Liver (tissue), 9 donors: ENCODE measurements around the gene SMIM21. TPM values are rescaled to one million over a fixed set of nuclear protein-coding genes. Genes with fewer than 3 reads are reported as not detected.

Experiments
- DNase-seq: peaks from one replicate; pipeline ENCODE4 v3.0.0-alpha.2; 2017; ENCODE audit warnings: low spot score
- H3K27ac ChIP-seq, 2 donors: one replicate each; pipeline ENCODE4 v1.7.0; 2013; ENCODE audit warnings: inconsistent platforms in 2 of 2, low read length in 2 of 2, control low read depth in 1 of 2, low read depth in 1 of 2, mild to moderate bottlenecking in 1 of 2
- H3K27me3 ChIP-seq, 4 donors: one replicate each; pipeline versions ENCODE4 v1.6.1 to v1.7.0; 2013; ENCODE audit warnings: low read length in 3 of 4, inconsistent platforms in 1 of 4, mild to moderate bottlenecking in 1 of 4, moderate library complexity in 1 of 4; ENCODE audit not compliant: control insufficient read depth in 4 of 4, insufficient read depth in 4 of 4
- H3K36me3 ChIP-seq, 4 donors: one replicate each; pipeline versions ENCODE4 v1.6.1 to v1.7.0; 2013; ENCODE audit warnings: low read length in 3 of 4, mild to moderate bottlenecking in 3 of 4, low read depth in 1 of 4, moderate library complexity in 1 of 4; ENCODE audit not compliant: control insufficient read depth in 4 of 4, insufficient read depth in 3 of 4
- H3K4me1 ChIP-seq, 4 donors: one replicate each; pipeline versions ENCODE4 v1.6.1 to v1.7.0; 2013; ENCODE audit warnings: low read length in 3 of 4, mild to moderate bottlenecking in 3 of 4, moderate library complexity in 1 of 4; ENCODE audit not compliant: control insufficient read depth in 4 of 4, insufficient read depth in 4 of 4
- H3K4me3 ChIP-seq, 3 donors: one replicate each; pipeline versions ENCODE4 v1.6.1 to v1.7.0; 2013; ENCODE audit warnings: low read length in 3 of 3, control low read depth in 1 of 3, low read depth in 1 of 3, mild to moderate bottlenecking in 1 of 3
- H3K9ac ChIP-seq, 2 donors: one replicate each; pipeline ENCODE4 v1.7.0; 2013; ENCODE audit warnings: low read length in 2 of 2, mild to moderate bottlenecking in 2 of 2, moderate library complexity in 2 of 2, control low read depth in 1 of 2, low read depth in 1 of 2
- H3K9me3 ChIP-seq, 4 donors: one replicate each; pipeline versions ENCODE4 v1.6.1 to v1.7.0; 2013; ENCODE audit warnings: low read length in 3 of 4; ENCODE audit not compliant: control insufficient read depth in 4 of 4
- CTCF ChIP-seq: fragments of 150-350 bp; IDR thresholded peaks from 2 replicates; pipeline ENCODE4 v1.5.1; 2017; ENCODE audit warnings: improper control_type of control experiment, low read depth, low read length; ENCODE audit not compliant: missing input control
- EGR1 ChIP-seq, 2 donors: IDR thresholded peaks; 2 replicates each; pipeline ENCODE4 v1.6.1; 2016 to 2018; ENCODE audit warnings: antibody characterized with exemption in 2 of 2, low read depth in 2 of 2
- FOXA1 ChIP-seq: IDR thresholded peaks from 2 replicates; pipeline ENCODE4 v1.6.1; 2016; ENCODE audit warnings: antibody characterized with exemption
- GABPA ChIP-seq, 2 donors: IDR thresholded peaks in 1 of 2; conservative IDR thresholded peaks in 1 of 2; 2 replicates each; pipeline ENCODE4 v1.6.1; 2016; ENCODE audit warnings: antibody characterized with exemption in 2 of 2, mild to moderate bottlenecking in 1 of 2, moderate library complexity in 1 of 2
- HNF4A ChIP-seq, 2 donors: conservative IDR thresholded peaks; 2 replicates each; pipeline ENCODE4 v1.6.1; 2016; ENCODE audit warnings: antibody characterized with exemption in 2 of 2, mild to moderate bottlenecking in 2 of 2
- NR2F2 ChIP-seq: IDR thresholded peaks from 2 replicates; pipeline ENCODE4 v1.6.1; 2016; ENCODE audit warnings: antibody characterized with exemption
- RAD21 ChIP-seq, 2 donors: IDR thresholded peaks; 2 replicates each; pipeline ENCODE4 v1.6.1; 2016; ENCODE audit warnings: antibody characterized with exemption in 2 of 2, mild to moderate bottlenecking in 2 of 2
- RXRA ChIP-seq, 2 donors: IDR thresholded peaks; 2 replicates each; pipeline ENCODE4 v1.6.1; 2017 to 2018; ENCODE audit warnings: antibody characterized with exemption in 2 of 2, mild to moderate bottlenecking in 1 of 2
- SP1 ChIP-seq: IDR thresholded peaks from 2 replicates; pipeline ENCODE4 v1.6.1; 2018; ENCODE audit warnings: antibody characterized with exemption, mild to moderate bottlenecking
- TAF1 ChIP-seq: conservative IDR thresholded peaks from 2 replicates; pipeline ENCODE4 v1.6.1; 2016; ENCODE audit warnings: antibody characterized with exemption, mild to moderate bottlenecking
- YY1 ChIP-seq: IDR thresholded peaks from 2 replicates; pipeline ENCODE4 v1.6.1; 2016; ENCODE audit warnings: antibody characterized with exemption, mild to moderate bottlenecking
- ZBTB33 ChIP-seq: IDR thresholded peaks from 2 replicates; pipeline ENCODE4 v1.6.1; 2016; ENCODE audit warnings: antibody characterized with exemption
- whole genome bisulfite sequencing: extraction: QIAGEN DNeasy Blood & Tissue Kit; methylation state at CpG from one replicate; pipeline ENCODE4 v1.1.7; 2013; 5-methylcytosine and 5-hydroxymethylcytosine counted together
- polyA plus RNA-seq, 2 donors: library from polyadenylated mRNA; stranded (reverse) in 1 of 2; unstranded in 1 of 2; fragments of 200-250 nt in 1 of 2; fragments of >200 nt in 1 of 2; fragmentation: Nextera tagmentation in 1 of 2; extraction: Ambion mirVana in 1 of 2; gene quantifications; one replicate each; pipeline versions ENCODE4 v1.2.1 to v1.2.3, GENCODE V29; 2013 to 2015
- total RNA-seq, 2 donors: library from RNA; depleted of rRNA; stranded (reverse); fragments of >200 nt; gene quantifications; one replicate each; pipeline ENCODE4 v1.2.3, GENCODE V29; 2014
- TF ChIP-seq, protein P1 (sequence below): IDR thresholded peaks from 2 replicates; pipeline ENCODE4 v1.6.1; 2016; ENCODE audit warnings: antibody characterized with exemption, mild to moderate bottlenecking
- donor health status: healthy.
- donor health status: healthy.
- donor health status: healthy.
- donor health status: healthy.
- donor health status: healthy.

SMIM21 gene
- total and polyA plus RNA-seq, 4 donors: not detected

GRCh38 chr18:75395137-75395536, 32.4 kb downstream of the SMIM21 start:
- Histone ChIP-seq H3K4me1 (no peaks in the 10 kb centered on the region), H3K36me3 (no peaks in the 10 kb centered on the region), H3K9ac (no peak overlapping the region), H3K27ac (no peak overlapping the region), H3K27me3 (peaks cover 0 to under 1% (median 0%) of the 10 kb centered on the region in 4 donors), H3K4me3 (no peak overlapping the region), H3K9me3 (no peaks in the 10 kb centered on the region)
- 78% methylated on average over 7 of the region's 7 CpGs for WGBS
- TF ChIP-seq FOXA1 (no peak), TAF1 (no peak), EGR1 (IDR thresholded peaks at IDR 0.05; ENCODE audit: low read depth in 2 of 2) (no peak), ZBTB33 (no peak), GABPA (IDR thresholded peaks at IDR 0.05 in 1 of 2, conservative IDR thresholded peaks at IDR 0.05 in 1 of 2) (no peak), SP1 (no peak), RAD21 (IDR thresholded peaks at IDR 0.05) (no peak)
- TF ChIP-seq, protein P1, sequence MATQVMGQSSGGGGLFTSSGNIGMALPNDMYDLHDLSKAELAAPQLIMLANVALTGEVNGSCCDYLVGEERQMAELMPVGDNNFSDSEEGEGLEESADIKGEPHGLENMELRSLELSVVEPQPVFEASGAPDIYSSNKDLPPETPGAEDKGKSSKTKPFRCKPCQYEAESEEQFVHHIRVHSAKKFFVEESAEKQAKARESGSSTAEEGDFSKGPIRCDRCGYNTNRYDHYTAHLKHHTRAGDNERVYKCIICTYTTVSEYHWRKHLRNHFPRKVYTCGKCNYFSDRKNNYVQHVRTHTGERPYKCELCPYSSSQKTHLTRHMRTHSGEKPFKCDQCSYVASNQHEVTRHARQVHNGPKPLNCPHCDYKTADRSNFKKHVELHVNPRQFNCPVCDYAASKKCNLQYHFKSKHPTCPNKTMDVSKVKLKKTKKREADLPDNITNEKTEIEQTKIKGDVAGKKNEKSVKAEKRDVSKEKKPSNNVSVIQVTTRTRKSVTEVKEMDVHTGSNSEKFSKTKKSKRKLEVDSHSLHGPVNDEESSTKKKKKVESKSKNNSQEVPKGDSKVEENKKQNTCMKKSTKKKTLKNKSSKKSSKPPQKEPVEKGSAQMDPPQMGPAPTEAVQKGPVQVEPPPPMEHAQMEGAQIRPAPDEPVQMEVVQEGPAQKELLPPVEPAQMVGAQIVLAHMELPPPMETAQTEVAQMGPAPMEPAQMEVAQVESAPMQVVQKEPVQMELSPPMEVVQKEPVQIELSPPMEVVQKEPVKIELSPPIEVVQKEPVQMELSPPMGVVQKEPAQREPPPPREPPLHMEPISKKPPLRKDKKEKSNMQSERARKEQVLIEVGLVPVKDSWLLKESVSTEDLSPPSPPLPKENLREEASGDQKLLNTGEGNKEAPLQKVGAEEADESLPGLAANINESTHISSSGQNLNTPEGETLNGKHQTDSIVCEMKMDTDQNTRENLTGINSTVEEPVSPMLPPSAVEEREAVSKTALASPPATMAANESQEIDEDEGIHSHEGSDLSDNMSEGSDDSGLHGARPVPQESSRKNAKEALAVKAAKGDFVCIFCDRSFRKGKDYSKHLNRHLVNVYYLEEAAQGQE: no peak
- DNase-seq: no peak

- 59% methylated on average over 5 of the region's 5 CpGs for WGBS
- H3K9me3 ChIP-seq: no peaks in the 10 kb centered on the region
- no peaks in the 10 kb centered on the region for H3K36me3 ChIP-seq
- no peaks in the 10 kb centered on the region for H3K27me3 ChIP-seq
- H3K4me3 ChIP-seq: no peak overlapping the region
- H3K27ac ChIP-seq: no peak overlapping the region
- H3K4me1 ChIP-seq: no peaks in the 10 kb centered on the region
- no peak for DNase-seq
- TF ChIP-seq NR2F2: no peak
- no peak for TF ChIP-seq CTCF
- TF ChIP-seq YY1: no peak
- no peak for TF ChIP-seq TAF1
- TF ChIP-seq HNF4A (conservative IDR thresholded peaks at IDR 0.05): no peak
- no peak for TF ChIP-seq RXRA (IDR thresholded peaks at IDR 0.05)
- no peak for TF ChIP-seq SP1
- H3K9ac ChIP-seq: no peak overlapping the region
Observed at GRCh38 chr18:75393721-75394120, 33.8 kb downstream of the SMIM21 start.
